ENCODE results near the gene PDE4D.
"Not testable (repeated sequence)": the region's sequence is repeated elsewhere in the genome, so short reads cannot be mapped to it uniquely, and the experiment has no call there.

Gene PDE4D

GRCh38 chr5:59583151-59583809 lies 310.2 kb downstream of the PDE4D start:
- no peak overlapping the region for H3K4me3 ChIP-seq (ENCODE audit: extremely low read depth, insufficient read depth, low read length, poor library complexity, severe bottlenecking)
- H3K9me3 ChIP-seq (ENCODE audit: control insufficient read depth, low read length) = no peaks in the 10 kb centered on the region
- no CpG with 5 or more reads among the region's 2 CpGs for WGBS, 2 experiments (ENCODE audit: insufficient coverage in 2 of 2)
- no peak overlapping the region for H3K27ac ChIP-seq (ENCODE audit: low read depth, low read length, severe bottlenecking)
- H3K4me1 ChIP-seq (ENCODE audit: control insufficient read depth, insufficient read depth, low read length, poor library complexity, severe bottlenecking) = peaks cover 9% of the 10 kb centered on the region
- no peaks in the 10 kb centered on the region for H3K36me3 ChIP-seq (ENCODE audit: control insufficient read depth, insufficient read depth, low read length)

GRCh38 chr5:59582746-59583145 lies 310.8 kb downstream of the PDE4D start:
- Histone ChIP-seq H3K36me3 (ENCODE audit: control insufficient read depth, insufficient read depth, low read length) (no peaks in the 10 kb centered on the region), H3K4me3 (ENCODE audit: extremely low read depth, insufficient read depth, low read length, poor library complexity, severe bottlenecking) (no peak overlapping the region), H3K4me1 (ENCODE audit: control insufficient read depth, insufficient read depth, low read length, poor library complexity, severe bottlenecking) (peaks cover 4% of the 10 kb centered on the region), H3K27ac (ENCODE audit: low read depth, low read length, severe bottlenecking) (no peak overlapping the region), H3K9me3 (ENCODE audit: control insufficient read depth, low read length) (no peaks in the 10 kb centered on the region)

GRCh38 chr5:59579824-59580167 lies 313.7 kb downstream of the PDE4D start:
- no peaks in the 10 kb centered on the region for H3K9me3 ChIP-seq (ENCODE audit: control insufficient read depth, low read length)
- H3K4me1 ChIP-seq (ENCODE audit: control insufficient read depth, insufficient read depth, low read length, poor library complexity, severe bottlenecking) = peaks cover 3% of the 10 kb centered on the region
- no peak overlapping the region for H3K4me3 ChIP-seq (ENCODE audit: extremely low read depth, insufficient read depth, low read length, poor library complexity, severe bottlenecking)
- no peaks in the 10 kb centered on the region for H3K36me3 ChIP-seq (ENCODE audit: control insufficient read depth, insufficient read depth, low read length)
- H3K27ac ChIP-seq (ENCODE audit: low read depth, low read length, severe bottlenecking) = no peak overlapping the region
- WGBS, 2 experiments (ENCODE audit: insufficient coverage in 2 of 2) = 60 to 86% methylated on average over 1 of the region's 1 CpG

- WGBS, 2 experiments (ENCODE audit: insufficient coverage in 2 of 2) = 80 to 90% methylated on average over 1 to 2 of the region's 2 CpGs
- H3K27ac ChIP-seq (ENCODE audit: low read depth, low read length, severe bottlenecking) = no peak overlapping the region
- H3K4me3 ChIP-seq (ENCODE audit: extremely low read depth, insufficient read depth, low read length, poor library complexity, severe bottlenecking) = no peak overlapping the region
- peaks cover 3% of the 10 kb centered on the region for H3K4me1 ChIP-seq (ENCODE audit: control insufficient read depth, insufficient read depth, low read length, poor library complexity, severe bottlenecking)
- no peaks in the 10 kb centered on the region for H3K36me3 ChIP-seq (ENCODE audit: control insufficient read depth, insufficient read depth, low read length)
- H3K9me3 ChIP-seq (ENCODE audit: control insufficient read depth, low read length) = no peaks in the 10 kb centered on the region
These were observed 314.3 kb downstream of the PDE4D start for GRCh38 chr5:59579101-59579823.

- Histone ChIP-seq H3K27ac (ENCODE audit: low read depth, low read length, severe bottlenecking) (no peak overlapping the region), H3K4me1 (ENCODE audit: control insufficient read depth, insufficient read depth, low read length, poor library complexity, severe bottlenecking) (peaks cover 3% of the 10 kb centered on the region), H3K9me3 (ENCODE audit: control insufficient read depth, low read length) (no peaks in the 10 kb centered on the region), H3K4me3 (ENCODE audit: extremely low read depth, insufficient read depth, low read length, poor library complexity, severe bottlenecking) (no peak overlapping the region), H3K36me3 (ENCODE audit: control insufficient read depth, insufficient read depth, low read length) (no peaks in the 10 kb centered on the region)
- WGBS, 2 experiments (ENCODE audit: insufficient coverage in 2 of 2) = 100% methylated on average over 1 of the region's 1 CpG; no CpG with 5 or more reads in 1 of the 2 experiments
These were observed 316.0 kb downstream of the PDE4D start for GRCh38 chr5:59577485-59577884.

GRCh38 chr5:59575648-59576445 lies 317.7 kb downstream of the PDE4D start:
- WGBS, 2 experiments (ENCODE audit: insufficient coverage in 2 of 2) = 100% methylated on average over 1 of the region's 3 CpGs; no CpG with 5 or more reads in 1 of the 2 experiments

GRCh38 chr5:59573509-59573908 lies 320.0 kb downstream of the PDE4D start:
- H3K9me3 ChIP-seq (ENCODE audit: control insufficient read depth, low read length); H3K4me3 ChIP-seq (ENCODE audit: extremely low read depth, insufficient read depth, low read length, poor library complexity, severe bottlenecking); H3K27ac ChIP-seq (ENCODE audit: low read depth, low read length, severe bottlenecking); H3K4me1 ChIP-seq (ENCODE audit: control insufficient read depth, insufficient read depth, low read length, poor library complexity, severe bottlenecking); H3K36me3 ChIP-seq (ENCODE audit: control insufficient read depth, insufficient read depth, low read length): not testable (repeated sequence)
- 82 to 90% methylated on average over 2 to 3 of the region's 5 CpGs for WGBS, 2 experiments (ENCODE audit: insufficient coverage in 2 of 2)

More at GRCh38 chr5:59575648-59576445, 317.7 kb downstream of the PDE4D start:
- Histone ChIP-seq H3K4me1 (ENCODE audit: control insufficient read depth, insufficient read depth, low read length, poor library complexity, severe bottlenecking) (peaks cover 3% of the 10 kb centered on the region), H3K27ac (ENCODE audit: low read depth, low read length, severe bottlenecking) (no peak overlapping the region), H3K9me3 (ENCODE audit: control insufficient read depth, low read length) (no peaks in the 10 kb centered on the region), H3K4me3 (ENCODE audit: extremely low read depth, insufficient read depth, low read length, poor library complexity, severe bottlenecking) (no peak overlapping the region), H3K36me3 (ENCODE audit: control insufficient read depth, insufficient read depth, low read length) (no peaks in the 10 kb centered on the region)

- 100% methylated on average over 1 to 2 of the region's 3 CpGs for WGBS, 2 experiments (ENCODE audit: insufficient coverage in 2 of 2)
These were observed 322.5 kb downstream of the PDE4D start for GRCh38 chr5:59571067-59571466.

GRCh38 chr5:59569608-59570334 lies 323.8 kb downstream of the PDE4D start:
- no peaks in the 10 kb centered on the region for H3K9me3 ChIP-seq (ENCODE audit: control insufficient read depth, low read length)
- H3K36me3 ChIP-seq (ENCODE audit: control insufficient read depth, insufficient read depth, low read length) = no peaks in the 10 kb centered on the region
- H3K4me3 ChIP-seq (ENCODE audit: extremely low read depth, insufficient read depth, low read length, poor library complexity, severe bottlenecking) = no peak overlapping the region
- H3K27ac ChIP-seq (ENCODE audit: low read depth, low read length, severe bottlenecking) = no peak overlapping the region
- WGBS, 2 experiments (ENCODE audit: insufficient coverage in 2 of 2) = 40 to 88% methylated on average over 1 to 2 of the region's 3 CpGs
- no peaks in the 10 kb centered on the region for H3K4me1 ChIP-seq (ENCODE audit: control insufficient read depth, insufficient read depth, low read length, poor library complexity, severe bottlenecking)

More at GRCh38 chr5:59571067-59571466, 322.5 kb downstream of the PDE4D start:
- Histone ChIP-seq H3K9me3 (ENCODE audit: control insufficient read depth, low read length) (no peaks in the 10 kb centered on the region), H3K4me3 (ENCODE audit: extremely low read depth, insufficient read depth, low read length, poor library complexity, severe bottlenecking) (no peak overlapping the region), H3K36me3 (ENCODE audit: control insufficient read depth, insufficient read depth, low read length) (no peaks in the 10 kb centered on the region), H3K4me1 (ENCODE audit: control insufficient read depth, insufficient read depth, low read length, poor library complexity, severe bottlenecking) (no peaks in the 10 kb centered on the region), H3K27ac (ENCODE audit: low read depth, low read length, severe bottlenecking) (no peak overlapping the region)

GRCh38 chr5:59569158-59569557 lies 324.4 kb downstream of the PDE4D start:
- 80 to 81% methylated on average over 3 of the region's 4 CpGs for WGBS, 2 experiments (ENCODE audit: insufficient coverage in 2 of 2)
- no peaks in the 10 kb centered on the region for H3K4me1 ChIP-seq (ENCODE audit: control insufficient read depth, insufficient read depth, low read length, poor library complexity, severe bottlenecking)
- no peaks in the 10 kb centered on the region for H3K36me3 ChIP-seq (ENCODE audit: control insufficient read depth, insufficient read depth, low read length)
- no peaks in the 10 kb centered on the region for H3K9me3 ChIP-seq (ENCODE audit: control insufficient read depth, low read length)
- no peak overlapping the region for H3K27ac ChIP-seq (ENCODE audit: low read depth, low read length, severe bottlenecking)
- no peak overlapping the region for H3K4me3 ChIP-seq (ENCODE audit: extremely low read depth, insufficient read depth, low read length, poor library complexity, severe bottlenecking)
